ENCODE data around the gene KRTAP10-7.
"Not testable (repeated sequence)": the region's sequence is repeated elsewhere in the genome, so short reads cannot be mapped to it uniquely, and the experiment has no call there.

Gene KRTAP10-7

GRCh38 chr21:44630440-44630839, 30.0 kb downstream of the KRTAP10-7 start:
- Histone ChIP-seq H3K4me3 (IDR thresholded peaks at IDR 0.05; ENCODE audit: insufficient read depth, low read depth, low read length) (no peak overlapping the region), H3K79me2 (ENCODE audit: insufficient read depth, low read depth) (no peaks in the 10 kb centered on the region), H3K4me2 (no peak overlapping the region), H2AFZ (ENCODE audit: low read depth) (no peak overlapping the region), H3K4me1 (ENCODE audit: low read depth, poor library complexity, severe bottlenecking) (no peaks in the 10 kb centered on the region), H4K20me1 (ENCODE audit: insufficient read depth) (no peaks in the 10 kb centered on the region), H3K27ac (no peak overlapping the region), H3K9ac (no peak overlapping the region), H3K27me3 (ENCODE audit: insufficient read depth, low read depth) (peaks cover 7% of the 10 kb centered on the region; the same call in 1 of the 2 replicates), H3K36me3 (ENCODE audit: insufficient read depth) (no peaks in the 10 kb centered on the region)
- TF ChIP-seq CTCF (conservative IDR thresholded peaks at IDR 0.05; ENCODE audit: low read depth, low read length) = no peak

- H2AFZ ChIP-seq (ENCODE audit: low read depth) = no peak overlapping the region
- H3K9ac ChIP-seq = no peak overlapping the region
- H3K4me1 ChIP-seq (ENCODE audit: low read depth, poor library complexity, severe bottlenecking) = no peaks in the 10 kb centered on the region
- no peak overlapping the region for H3K4me2 ChIP-seq
- peaks cover 12% of the 10 kb centered on the region; the same call in 1 of the 2 replicates for H3K27me3 ChIP-seq (ENCODE audit: insufficient read depth, low read depth)
- no peaks in the 10 kb centered on the region for H3K79me2 ChIP-seq (ENCODE audit: insufficient read depth, low read depth)
- no peaks in the 10 kb centered on the region for H4K20me1 ChIP-seq (ENCODE audit: insufficient read depth)
- no peak overlapping the region for H3K4me3 ChIP-seq (IDR thresholded peaks at IDR 0.05; ENCODE audit: insufficient read depth, low read depth, low read length)
- H3K27ac ChIP-seq = no peak overlapping the region
- H3K36me3 ChIP-seq (ENCODE audit: insufficient read depth) = no peaks in the 10 kb centered on the region
- no peak for TF ChIP-seq CTCF (conservative IDR thresholded peaks at IDR 0.05; ENCODE audit: low read depth, low read length)
Observed at GRCh38 chr21:44632067-44632466, 31.7 kb downstream of the KRTAP10-7 start.

- Histone ChIP-seq H3K4me1 (ENCODE audit: low read depth, poor library complexity, severe bottlenecking) (no peaks in the 10 kb centered on the region), H3K27me3 (ENCODE audit: insufficient read depth, low read depth) (peaks cover 15% of the 10 kb centered on the region; the same call in 1 of the 2 replicates), H3K9ac (no peak overlapping the region), H3K27ac (no peak overlapping the region), H3K4me2 (no peak overlapping the region), H4K20me1 (ENCODE audit: insufficient read depth) (no peaks in the 10 kb centered on the region), H3K4me3 (IDR thresholded peaks at IDR 0.05; ENCODE audit: insufficient read depth, low read depth, low read length) (no peak overlapping the region), H3K36me3 (ENCODE audit: insufficient read depth) (no peaks in the 10 kb centered on the region), H2AFZ (ENCODE audit: low read depth) (no peak overlapping the region), H3K79me2 (ENCODE audit: insufficient read depth, low read depth) (no peaks in the 10 kb centered on the region)
- no peak for TF ChIP-seq CTCF (conservative IDR thresholded peaks at IDR 0.05; ENCODE audit: low read depth, low read length)
Observed at GRCh38 chr21:44636209-44637017, 36.0 kb downstream of the KRTAP10-7 start.

GRCh38 chr21:44637018-44637850, 36.8 kb downstream of the KRTAP10-7 start, which contains the start of gene KRTAP10-10:
Gene KRTAP10-10 (plus strand): TSS chr21:44637356. CDS start chr21:44637418, 62 bp downstream.
- Histone ChIP-seq H4K20me1 (ENCODE audit: insufficient read depth) (no peaks in the 10 kb centered on the region), H2AFZ (ENCODE audit: low read depth) (no peak within 1 kb of the TSS), H3K4me2 (no peak within 1 kb of the TSS), H3K4me1 (ENCODE audit: low read depth, poor library complexity, severe bottlenecking) (no peaks in the 10 kb centered on the region), H3K79me2 (ENCODE audit: insufficient read depth, low read depth) (no peaks in the 10 kb centered on the region), H3K9ac (no peak within 1 kb of the TSS), H3K4me3 (IDR thresholded peaks at IDR 0.05; ENCODE audit: insufficient read depth, low read depth, low read length) (no peak within 1 kb of the TSS), H3K27ac (no peak within 1 kb of the TSS), H3K27me3 (ENCODE audit: insufficient read depth, low read depth) (peaks cover 22% of the 10 kb centered on the region; the same call in 1 of the 2 replicates), H3K36me3 (ENCODE audit: insufficient read depth) (no peaks in the 10 kb centered on the region)
- TF ChIP-seq CTCF (conservative IDR thresholded peaks at IDR 0.05; ENCODE audit: low read depth, low read length) = no peak

GRCh38 chr21:44637851-44638348, 37.5 kb downstream of the KRTAP10-7 start:
- H3K27me3 ChIP-seq (ENCODE audit: insufficient read depth, low read depth) = peaks cover 28% of the 10 kb centered on the region; the same call in 1 of the 2 replicates
- not testable (repeated sequence) for H3K79me2 ChIP-seq (ENCODE audit: insufficient read depth, low read depth); H3K9ac ChIP-seq; H3K27ac ChIP-seq; H2AFZ ChIP-seq (ENCODE audit: low read depth); H3K4me3 ChIP-seq (IDR thresholded peaks at IDR 0.05; ENCODE audit: insufficient read depth, low read depth, low read length); H4K20me1 ChIP-seq (ENCODE audit: insufficient read depth); H3K4me1 ChIP-seq (ENCODE audit: low read depth, poor library complexity, severe bottlenecking); H3K4me2 ChIP-seq; H3K36me3 ChIP-seq (ENCODE audit: insufficient read depth)

GRCh38 chr21:44638506-44639330, 38.3 kb downstream of the KRTAP10-7 start:
- not testable (repeated sequence) for H3K36me3 ChIP-seq (ENCODE audit: insufficient read depth); H2AFZ ChIP-seq (ENCODE audit: low read depth); H3K9ac ChIP-seq; H4K20me1 ChIP-seq (ENCODE audit: insufficient read depth); H3K4me2 ChIP-seq; H3K4me1 ChIP-seq (ENCODE audit: low read depth, poor library complexity, severe bottlenecking); H3K27ac ChIP-seq; H3K79me2 ChIP-seq (ENCODE audit: insufficient read depth, low read depth); H3K4me3 ChIP-seq (IDR thresholded peaks at IDR 0.05; ENCODE audit: insufficient read depth, low read depth, low read length)
- peaks cover 36% of the 10 kb centered on the region; the same call in 1 of the 2 replicates for H3K27me3 ChIP-seq (ENCODE audit: insufficient read depth, low read depth)
